Measurements from ENCODE around the gene IGHMBP2.

The IGHMBP2 gene

DNA sequence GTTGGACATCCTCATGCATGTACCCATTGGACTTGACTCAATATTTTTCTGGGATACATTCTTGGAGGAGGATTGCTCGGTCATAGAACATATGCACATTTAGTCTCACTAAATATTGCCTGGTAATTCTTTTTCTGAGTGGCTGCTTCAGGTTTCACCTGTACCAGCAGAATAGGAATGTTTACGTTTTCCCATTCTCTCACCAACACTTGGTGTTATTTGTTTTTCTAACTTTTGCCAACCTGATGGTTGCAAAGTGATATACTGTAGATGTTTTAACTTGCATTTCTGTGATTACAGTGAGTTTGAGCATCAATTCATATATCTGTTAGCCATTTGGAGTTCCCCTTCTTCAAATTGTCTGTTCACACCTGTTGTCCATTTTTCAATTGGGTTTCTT lies 78.4 kb downstream of the IGHMBP2 start:
- Histone ChIP-seq H3K4me3 (ENCODE audit: low read depth in 1 of 2, low read length in 1 of 2) (no peak overlapping the region), H3K27ac (no peak overlapping the region), H3K27me3 (peaks cover 65% of the 10 kb centered on the region), H3K9me3 (no peaks in the 10 kb centered on the region), H3K4me1 (ENCODE audit: control insufficient read depth in 1 of 2, insufficient read depth in 1 of 2, low read depth in 1 of 2, low read length in 1 of 2) (no peaks in the 10 kb centered on the region), H3K36me3 (no peaks in the 10 kb centered on the region)
- TF ChIP-seq, protein P1, sequence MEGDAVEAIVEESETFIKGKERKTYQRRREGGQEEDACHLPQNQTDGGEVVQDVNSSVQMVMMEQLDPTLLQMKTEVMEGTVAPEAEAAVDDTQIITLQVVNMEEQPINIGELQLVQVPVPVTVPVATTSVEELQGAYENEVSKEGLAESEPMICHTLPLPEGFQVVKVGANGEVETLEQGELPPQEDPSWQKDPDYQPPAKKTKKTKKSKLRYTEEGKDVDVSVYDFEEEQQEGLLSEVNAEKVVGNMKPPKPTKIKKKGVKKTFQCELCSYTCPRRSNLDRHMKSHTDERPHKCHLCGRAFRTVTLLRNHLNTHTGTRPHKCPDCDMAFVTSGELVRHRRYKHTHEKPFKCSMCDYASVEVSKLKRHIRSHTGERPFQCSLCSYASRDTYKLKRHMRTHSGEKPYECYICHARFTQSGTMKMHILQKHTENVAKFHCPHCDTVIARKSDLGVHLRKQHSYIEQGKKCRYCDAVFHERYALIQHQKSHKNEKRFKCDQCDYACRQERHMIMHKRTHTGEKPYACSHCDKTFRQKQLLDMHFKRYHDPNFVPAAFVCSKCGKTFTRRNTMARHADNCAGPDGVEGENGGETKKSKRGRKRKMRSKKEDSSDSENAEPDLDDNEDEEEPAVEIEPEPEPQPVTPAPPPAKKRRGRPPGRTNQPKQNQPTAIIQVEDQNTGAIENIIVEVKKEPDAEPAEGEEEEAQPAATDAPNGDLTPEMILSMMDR (IDR thresholded peaks at IDR 0.05), result no peak

DNA sequence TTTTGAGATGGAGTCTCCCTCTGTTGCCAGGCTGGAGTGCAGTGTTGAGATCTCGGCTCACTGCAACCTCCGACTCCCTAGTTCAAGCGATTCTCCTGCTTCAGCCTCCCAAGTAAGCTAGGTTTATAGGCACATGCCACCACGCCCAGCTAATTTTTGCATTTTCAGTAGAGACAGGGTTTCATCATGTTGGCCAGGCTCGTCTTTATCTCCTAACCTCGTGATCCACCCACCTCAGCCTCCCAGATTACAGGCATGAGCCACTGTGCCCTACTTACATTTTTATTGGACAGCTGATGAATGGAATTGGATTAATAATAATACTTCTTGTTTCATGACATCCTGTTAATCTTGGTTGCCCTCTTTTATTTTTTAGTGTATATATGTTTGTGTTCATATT lies 80.1 kb downstream of the IGHMBP2 start:
- TF ChIP-seq, protein P1 (IDR thresholded peaks at IDR 0.05), result no peak
- Histone ChIP-seq H3K27ac (no peak overlapping the region), H3K4me3 (ENCODE audit: low read depth in 1 of 2, low read length in 1 of 2) (no peak overlapping the region), H3K9me3 (no peaks in the 10 kb centered on the region), H3K36me3 (no peaks in the 10 kb centered on the region), H3K27me3 (peaks cover 65% of the 10 kb centered on the region), H3K4me1 (ENCODE audit: control insufficient read depth in 1 of 2, insufficient read depth in 1 of 2, low read depth in 1 of 2, low read length in 1 of 2) (no peaks in the 10 kb centered on the region)

DNA sequence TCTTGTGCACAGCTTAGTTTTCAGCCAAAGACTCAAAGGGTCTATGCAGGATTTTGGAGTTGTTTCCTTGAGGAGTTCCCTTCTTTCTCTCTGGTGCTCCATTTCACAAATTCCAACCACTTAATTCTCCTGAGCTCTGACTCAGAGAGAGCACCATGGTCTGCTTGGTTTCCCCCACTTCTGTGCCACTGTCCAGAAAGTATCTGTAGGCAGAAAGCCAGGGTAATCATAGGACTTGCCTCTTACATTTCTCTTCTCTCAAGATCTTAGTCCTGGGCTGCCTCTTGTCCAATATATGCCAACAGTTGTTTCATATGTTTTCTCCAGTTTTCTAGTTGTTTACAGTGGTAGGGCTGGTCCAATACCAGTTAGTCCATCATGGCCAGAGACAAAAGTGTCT lies 83.5 kb downstream of the IGHMBP2 start:
- Histone ChIP-seq H3K9me3 (no peaks in the 10 kb centered on the region), H3K36me3 (no peaks in the 10 kb centered on the region), H3K27me3 (peaks cover 74% of the 10 kb centered on the region), H3K27ac (no peak overlapping the region), H3K4me1 (ENCODE audit: control insufficient read depth in 1 of 2, insufficient read depth in 1 of 2, low read depth in 1 of 2, low read length in 1 of 2) (no peaks in the 10 kb centered on the region), H3K4me3 (ENCODE audit: low read depth in 1 of 2, low read length in 1 of 2) (no peak overlapping the region)
- TF ChIP-seq, protein P1 (IDR thresholded peaks at IDR 0.05), result no peak

DNA sequence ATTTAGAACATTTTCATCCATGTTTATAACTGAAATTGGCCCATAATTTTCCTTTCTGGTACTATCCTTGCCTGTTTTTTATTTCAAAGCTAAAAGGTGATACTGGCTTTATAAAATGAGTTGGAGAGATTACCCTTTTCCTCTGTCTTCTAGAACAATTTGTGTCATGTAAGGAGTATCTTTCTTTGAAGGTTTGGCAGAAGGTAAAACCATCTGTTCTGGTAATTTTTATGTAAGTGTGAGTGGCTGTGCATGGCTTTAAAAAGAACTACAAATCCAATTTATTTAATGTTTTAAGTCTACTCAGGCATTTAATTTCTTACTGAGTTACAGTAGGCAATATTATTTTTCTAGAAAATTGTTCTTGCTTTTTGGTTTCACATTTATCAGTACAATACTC lies 84.8 kb downstream of the IGHMBP2 start:
- Histone ChIP-seq H3K9me3 (no peaks in the 10 kb centered on the region), H3K36me3 (no peaks in the 10 kb centered on the region), H3K27ac (no peak overlapping the region), H3K27me3 (peaks cover 74% of the 10 kb centered on the region), H3K4me1 (ENCODE audit: control insufficient read depth in 1 of 2, insufficient read depth in 1 of 2, low read depth in 1 of 2, low read length in 1 of 2) (no peaks in the 10 kb centered on the region), H3K4me3 (ENCODE audit: low read depth in 1 of 2, low read length in 1 of 2) (no peak overlapping the region)
- TF ChIP-seq, protein P1 (IDR thresholded peaks at IDR 0.05), result no peak

Data from neutrophil (primary cell).